WTC11 (cell line): Measurements from ENCODE around the gene ADORA1. TPM values are rescaled to one million over a fixed set of nuclear protein-coding genes. Genes with fewer than 3 reads are reported as not detected.
A peak's percentile ranks its signal among the peaks of the same experiment; 100 is the strongest.

Source experiments
- ATAC-seq: fragments of 200-7000 bp; cut with Tn5 transposase; 2 replicates; pipeline ENCODE4 v1.10.0; 2021; ENCODE audit warnings: mild to moderate bottlenecking, moderate library complexity
- CTCF ChIA-PET: fragments of 300-600 bp; sonication (Branson Sonifier 250); formaldehyde crosslinking; loops from one replicate; lab custom pipeline; 2021; ENCODE audit warnings: antibody characterized with exemption; lab: Charles Lee
- POLR2A ChIA-PET: fragments of 350-600 bp; sonication (Branson Sonifier 250); formaldehyde crosslinking; loops from one replicate; lab custom pipeline; 2021; ENCODE audit warnings: antibody characterized with exemption; lab: Charles Lee
- DNase-seq: peaks from one replicate; pipeline ENCODE4 v3.0.0; 2021; ENCODE audit warnings: low spot score
- H3K27ac Mint-ChIP-seq: 2 replicates; pipeline ENCODE4 v1.8.0; 2021; ENCODE audit warnings: mixed read lengths
- H3K27me3 Mint-ChIP-seq: 2 replicates; pipeline ENCODE4 v1.8.0; 2021; ENCODE audit warnings: low read depth, mild to moderate bottlenecking, moderate library complexity, mixed read lengths
- H3K36me3 Mint-ChIP-seq: 2 replicates; pipeline ENCODE4 v1.8.0; 2021; ENCODE audit warnings: mixed read lengths
- H3K4me1 Mint-ChIP-seq: 2 replicates; pipeline ENCODE4 v1.8.0; 2022; ENCODE audit warnings: mixed read lengths
- H3K4me3 Mint-ChIP-seq: 2 replicates; pipeline ENCODE4 v1.8.0; 2021; ENCODE audit warnings: mild to moderate bottlenecking, moderate library complexity, mixed read lengths
- H3K9me3 Mint-ChIP-seq: 2 replicates; pipeline ENCODE4 v1.8.0; 2021; ENCODE audit warnings: mixed read lengths
- CBFB ChIP-seq: sonication (generic); formaldehyde crosslinking; IDR thresholded peaks from 2 replicates; pipeline ENCODE4 v1.8.1; 2022; ENCODE audit warnings: mild to moderate bottlenecking, low read depth, missing genetic modification reagents
- CREM ChIP-seq: sonication (generic); formaldehyde crosslinking; IDR thresholded peaks from 2 replicates; pipeline ENCODE4 v1.8.1; 2022; ENCODE audit warnings: mild to moderate bottlenecking, missing genetic modification reagents, moderate library complexity
- FOXK1 ChIP-seq: sonication (generic); formaldehyde crosslinking; IDR thresholded peaks from 2 replicates; pipeline ENCODE4 v1.8.0; 2022; ENCODE audit warnings: mild to moderate bottlenecking, moderate library complexity, missing genetic modification reagents
- NFATC4 ChIP-seq: fragments of 250-450 bp; sonication (Bioruptor Pico); IDR thresholded peaks from 2 replicates; pipeline ENCODE4 v1.9.0; 2021; ENCODE audit warnings: mild to moderate bottlenecking
- OVOL2 ChIP-seq: fragments of 250-450 bp; sonication (Bioruptor Pico); IDR thresholded peaks from 2 replicates; pipeline ENCODE4 v1.9.0; 2021; ENCODE audit warnings: mild to moderate bottlenecking, borderline replicate concordance
- TEAD1 ChIP-seq: sonication (generic); formaldehyde crosslinking; IDR thresholded peaks from 2 replicates; pipeline ENCODE4 v1.8.0; 2022; ENCODE audit warnings: mild to moderate bottlenecking, missing genetic modification reagents
- ZNF121 ChIP-seq: sonication (generic); formaldehyde crosslinking; IDR thresholded peaks from 2 replicates; pipeline ENCODE4 v1.8.0; 2023; ENCODE audit warnings: missing genetic modification reagents
- ZNF263 ChIP-seq: sonication (generic); formaldehyde crosslinking; IDR thresholded peaks from 2 replicates; pipeline ENCODE4 v1.8.1; 2022; ENCODE audit warnings: low read depth, mild to moderate bottlenecking, moderate library complexity, missing genetic modification reagents
- ZNF416 ChIP-seq: fragments of 250-450 bp; sonication (Bioruptor Pico); IDR thresholded peaks from 2 replicates; pipeline ENCODE4 v1.9.0; 2021; ENCODE audit warnings: mild to moderate bottlenecking, inconsistent platforms
- total RNA-seq: library from RNA; stranded (reverse); gene quantifications from 3 replicates; pipeline ENCODE4 v1.2.3, GENCODE V29; 2021
- TF ChIP-seq, protein P1 (sequence below): fragments of 250-450 bp; sonication (Bioruptor Pico); conservative IDR thresholded peaks from 2 replicates; pipeline ENCODE4 v1.9.0; 2021; ENCODE audit warnings: mild to moderate bottlenecking
- TF ChIP-seq, protein P2 (sequence below): fragments of 250-450 bp; sonication (Bioruptor Pico); IDR thresholded peaks from 2 replicates; pipeline ENCODE4 v1.9.0; 2021; ENCODE audit warnings: mild to moderate bottlenecking, borderline replicate concordance
- TF ChIP-seq, protein P3 (sequence below): fragments of 200-600 bp; IDR thresholded peaks from 2 replicates; pipeline ENCODE4 v1.8.0; 2022; ENCODE audit warnings: antibody characterized with exemption

Gene ADORA1
- total RNA-seq, 1 experiment from 2014 or later = 1.8 TPM

DNA sequence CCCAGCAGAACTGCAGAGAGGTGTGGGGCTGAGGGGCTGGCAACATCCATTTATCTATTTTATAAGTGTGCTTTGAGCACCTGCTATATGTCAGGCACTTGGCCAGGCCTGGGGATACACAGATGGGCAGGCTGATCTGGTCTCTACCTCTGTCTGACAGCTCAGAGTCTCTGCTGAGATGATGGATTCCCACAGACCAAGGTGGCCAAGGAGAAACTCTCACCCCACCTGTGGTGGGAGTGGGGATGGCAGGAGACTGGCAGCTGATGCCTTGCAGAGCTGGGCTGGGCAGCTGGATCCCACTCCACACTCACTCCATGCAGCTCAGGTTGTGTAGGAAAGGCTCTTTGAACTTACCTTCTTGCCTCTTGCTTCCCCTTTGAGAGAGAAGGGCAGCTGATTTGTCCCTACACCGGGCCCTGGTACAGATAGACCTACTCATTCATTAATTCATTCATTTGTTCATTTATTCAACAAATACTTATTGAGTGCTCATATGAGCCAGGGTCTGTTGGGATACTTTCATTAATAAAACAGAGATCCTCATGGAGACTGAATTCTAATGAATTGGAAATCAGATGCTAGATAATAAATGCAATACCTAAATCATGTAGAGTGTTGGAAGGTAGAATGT, 9.0 kb downstream of the ADORA1 start:
- Mint-ChIP-seq H3K27ac (no peak overlapping the region), H3K9me3 (no peaks in the 10 kb centered on the region), H3K27me3 (no peaks in the 10 kb centered on the region), H3K36me3 (no peaks in the 10 kb centered on the region), H3K4me3 (no peak overlapping the region), H3K4me1 (peaks cover 10% of the 10 kb centered on the region)
- ChIA-PET POLR2A (interaction anchor here (1.1 kb wide), 1 partner anchor 9 kb away, joined by 3 read pairs; the partner anchor contains the start of gene ADORA1), CTCF (interaction anchor here (0.6 to 1.7 kb wide), 9 partner anchors 8 to 176 kb away, joined by 3 to 6 read pairs (median 4); partner anchors contain the start of gene ADORA1)
- TF ChIP-seq CREM (CRISPR knock-in tag) = no peak
- TF ChIP-seq ZNF121 (CRISPR knock-in tag) = peak; percentile 95
- no peak for DNase-seq
- peak; percentile 22; the same call in 1 of the 2 replicates for ATAC-seq

DNA sequence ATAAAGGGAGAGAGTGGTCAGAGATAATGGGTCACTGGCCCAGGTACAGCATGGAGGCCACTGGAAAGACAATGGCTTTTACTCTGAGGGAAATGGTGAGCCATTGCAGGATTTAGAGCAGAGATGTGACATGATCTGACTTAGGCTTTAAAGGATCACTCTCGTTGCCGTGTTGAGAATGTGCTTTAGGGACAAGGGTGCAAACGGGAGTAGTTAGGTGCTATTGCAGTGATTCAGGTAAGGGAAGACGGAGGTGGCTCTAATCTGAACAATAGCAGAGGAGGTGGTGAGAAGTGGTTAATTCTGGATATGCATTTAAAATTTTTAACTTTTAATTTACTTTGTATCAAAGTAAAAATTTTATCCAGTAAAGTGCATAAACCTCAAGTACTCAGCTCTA, 9.8 kb downstream of the ADORA1 start:
- no peak for ATAC-seq
- Mint-ChIP-seq H3K36me3 (no peaks in the 10 kb centered on the region), H3K27ac (no peak overlapping the region), H3K9me3 (no peaks in the 10 kb centered on the region), H3K4me1 (peaks cover 10% of the 10 kb centered on the region), H3K27me3 (no peaks in the 10 kb centered on the region; the same call in 1 of the 2 replicates), H3K4me3 (no peak overlapping the region)
- DNase-seq = no peak
- TF ChIP-seq, protein P1, sequence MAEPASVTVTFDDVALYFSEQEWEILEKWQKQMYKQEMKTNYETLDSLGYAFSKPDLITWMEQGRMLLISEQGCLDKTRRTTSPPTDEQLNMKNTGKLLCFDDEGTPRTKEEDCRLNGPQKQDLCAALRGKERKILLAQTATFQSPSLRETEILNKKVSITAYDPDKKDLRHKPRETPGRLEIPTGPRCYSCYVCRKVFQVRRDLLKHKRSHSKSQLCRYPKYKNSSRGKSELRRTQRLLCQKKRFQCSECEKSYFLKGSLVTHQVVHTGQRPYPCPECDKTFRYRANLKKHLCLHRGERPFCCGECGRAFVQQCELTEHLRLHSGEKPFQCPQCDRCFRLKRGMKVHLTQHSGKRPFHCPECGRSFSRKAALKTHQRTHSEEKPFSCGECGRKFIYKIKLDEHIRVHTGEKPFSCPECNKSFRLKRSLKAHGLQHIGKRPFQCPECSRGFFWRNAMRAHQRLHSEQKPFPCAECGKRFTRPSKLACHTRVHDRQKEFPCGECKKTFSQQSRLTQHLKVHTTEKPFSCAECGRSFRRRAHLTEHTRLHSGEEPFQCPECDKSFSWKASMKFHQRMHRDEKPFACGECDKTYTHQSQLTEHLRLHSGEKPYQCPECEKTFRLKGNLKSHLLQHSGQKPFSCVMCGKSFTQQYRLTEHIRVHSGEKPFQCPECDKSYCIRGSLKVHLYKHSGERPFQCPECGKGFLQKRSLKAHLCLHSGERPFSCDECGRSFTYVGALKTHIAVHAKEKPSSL (CRISPR knock-in tag) = no peak
- no peak for TF ChIP-seq NFATC4
- TF ChIP-seq TEAD1 = no peak
- no peak for TF ChIP-seq ZNF416
- no peak for TF ChIP-seq ZNF263 (CRISPR knock-in tag)
- TF ChIP-seq OVOL2 (CRISPR knock-in tag) = no peak
- TF ChIP-seq, protein P2, sequence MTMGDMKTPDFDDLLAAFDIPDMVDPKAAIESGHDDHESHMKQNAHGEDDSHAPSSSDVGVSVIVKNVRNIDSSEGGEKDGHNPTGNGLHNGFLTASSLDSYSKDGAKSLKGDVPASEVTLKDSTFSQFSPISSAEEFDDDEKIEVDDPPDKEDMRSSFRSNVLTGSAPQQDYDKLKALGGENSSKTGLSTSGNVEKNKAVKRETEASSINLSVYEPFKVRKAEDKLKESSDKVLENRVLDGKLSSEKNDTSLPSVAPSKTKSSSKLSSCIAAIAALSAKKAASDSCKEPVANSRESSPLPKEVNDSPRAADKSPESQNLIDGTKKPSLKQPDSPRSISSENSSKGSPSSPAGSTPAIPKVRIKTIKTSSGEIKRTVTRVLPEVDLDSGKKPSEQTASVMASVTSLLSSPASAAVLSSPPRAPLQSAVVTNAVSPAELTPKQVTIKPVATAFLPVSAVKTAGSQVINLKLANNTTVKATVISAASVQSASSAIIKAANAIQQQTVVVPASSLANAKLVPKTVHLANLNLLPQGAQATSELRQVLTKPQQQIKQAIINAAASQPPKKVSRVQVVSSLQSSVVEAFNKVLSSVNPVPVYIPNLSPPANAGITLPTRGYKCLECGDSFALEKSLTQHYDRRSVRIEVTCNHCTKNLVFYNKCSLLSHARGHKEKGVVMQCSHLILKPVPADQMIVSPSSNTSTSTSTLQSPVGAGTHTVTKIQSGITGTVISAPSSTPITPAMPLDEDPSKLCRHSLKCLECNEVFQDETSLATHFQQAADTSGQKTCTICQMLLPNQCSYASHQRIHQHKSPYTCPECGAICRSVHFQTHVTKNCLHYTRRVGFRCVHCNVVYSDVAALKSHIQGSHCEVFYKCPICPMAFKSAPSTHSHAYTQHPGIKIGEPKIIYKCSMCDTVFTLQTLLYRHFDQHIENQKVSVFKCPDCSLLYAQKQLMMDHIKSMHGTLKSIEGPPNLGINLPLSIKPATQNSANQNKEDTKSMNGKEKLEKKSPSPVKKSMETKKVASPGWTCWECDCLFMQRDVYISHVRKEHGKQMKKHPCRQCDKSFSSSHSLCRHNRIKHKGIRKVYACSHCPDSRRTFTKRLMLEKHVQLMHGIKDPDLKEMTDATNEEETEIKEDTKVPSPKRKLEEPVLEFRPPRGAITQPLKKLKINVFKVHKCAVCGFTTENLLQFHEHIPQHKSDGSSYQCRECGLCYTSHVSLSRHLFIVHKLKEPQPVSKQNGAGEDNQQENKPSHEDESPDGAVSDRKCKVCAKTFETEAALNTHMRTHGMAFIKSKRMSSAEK (CRISPR knock-in tag) = no peak
- POLR2A ChIA-PET = no interaction called here
- CTCF ChIA-PET = interaction anchor here (2.1 to 2.3 kb wide), 2 partner anchors 10 to 97 kb away, joined by 5 to 13 read pairs; partner anchors contain the start of gene ADORA1

DNA sequence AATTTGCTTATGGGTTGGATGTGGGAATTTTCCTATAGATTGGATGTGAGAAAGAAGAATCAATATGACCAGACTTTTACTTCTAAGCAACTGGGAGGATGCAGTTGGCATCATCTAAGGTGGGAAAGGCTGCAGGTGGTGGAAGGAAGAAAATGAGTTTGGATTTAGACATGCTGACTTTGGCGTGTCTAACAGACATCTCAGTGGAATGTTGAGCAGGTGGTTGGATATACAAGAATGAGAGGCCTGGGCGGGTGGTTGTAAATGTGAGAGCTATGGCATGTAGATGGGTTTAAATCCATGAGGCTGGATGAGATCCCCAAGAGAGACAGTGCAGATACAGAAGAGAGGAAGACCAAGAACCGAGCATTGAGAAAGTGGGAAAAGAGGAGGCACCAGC, 10.5 kb downstream of the ADORA1 start:
- no peak for DNase-seq
- Mint-ChIP-seq H3K4me3 (no peak overlapping the region), H3K9me3 (peaks cover 4% of the 10 kb centered on the region; the same call in 1 of the 2 replicates)
- POLR2A ChIA-PET = no interaction called here
- TF ChIP-seq FOXK1 (CRISPR knock-in tag) (no peak), CBFB (no peak)
- TF ChIP-seq, protein P3, sequence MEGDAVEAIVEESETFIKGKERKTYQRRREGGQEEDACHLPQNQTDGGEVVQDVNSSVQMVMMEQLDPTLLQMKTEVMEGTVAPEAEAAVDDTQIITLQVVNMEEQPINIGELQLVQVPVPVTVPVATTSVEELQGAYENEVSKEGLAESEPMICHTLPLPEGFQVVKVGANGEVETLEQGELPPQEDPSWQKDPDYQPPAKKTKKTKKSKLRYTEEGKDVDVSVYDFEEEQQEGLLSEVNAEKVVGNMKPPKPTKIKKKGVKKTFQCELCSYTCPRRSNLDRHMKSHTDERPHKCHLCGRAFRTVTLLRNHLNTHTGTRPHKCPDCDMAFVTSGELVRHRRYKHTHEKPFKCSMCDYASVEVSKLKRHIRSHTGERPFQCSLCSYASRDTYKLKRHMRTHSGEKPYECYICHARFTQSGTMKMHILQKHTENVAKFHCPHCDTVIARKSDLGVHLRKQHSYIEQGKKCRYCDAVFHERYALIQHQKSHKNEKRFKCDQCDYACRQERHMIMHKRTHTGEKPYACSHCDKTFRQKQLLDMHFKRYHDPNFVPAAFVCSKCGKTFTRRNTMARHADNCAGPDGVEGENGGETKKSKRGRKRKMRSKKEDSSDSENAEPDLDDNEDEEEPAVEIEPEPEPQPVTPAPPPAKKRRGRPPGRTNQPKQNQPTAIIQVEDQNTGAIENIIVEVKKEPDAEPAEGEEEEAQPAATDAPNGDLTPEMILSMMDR = no peak
- TF ChIP-seq, all 79 proteins: peak for 0
- no peaks in the 10 kb centered on the region for H3K36me3 Mint-ChIP-seq
- H3K27me3 Mint-ChIP-seq = no peaks in the 10 kb centered on the region; the same call in 1 of the 2 replicates
- CTCF ChIA-PET = interaction anchor here (1.0 to 2.3 kb wide), 6 partner anchors 10 to 98 kb away, joined by 3 to 13 read pairs (median 6); partner anchors contain the start of gene ADORA1
- H3K4me1 Mint-ChIP-seq = peaks cover 10% of the 10 kb centered on the region
- ATAC-seq = no peak
- no peak overlapping the region for H3K27ac Mint-ChIP-seq
